Measurements from ENCODE around the gene XIRP2.

Gene XIRP2

GRCh38 chr2:167183931-167184330 is 295.7 kb downstream of the XIRP2 start:
- no peak for DNase-seq (ENCODE audit: low read depth)
- H3K4me3 ChIP-seq (ENCODE audit: low read depth, low read length) = no peak overlapping the region
- TF ChIP-seq, protein P1, sequence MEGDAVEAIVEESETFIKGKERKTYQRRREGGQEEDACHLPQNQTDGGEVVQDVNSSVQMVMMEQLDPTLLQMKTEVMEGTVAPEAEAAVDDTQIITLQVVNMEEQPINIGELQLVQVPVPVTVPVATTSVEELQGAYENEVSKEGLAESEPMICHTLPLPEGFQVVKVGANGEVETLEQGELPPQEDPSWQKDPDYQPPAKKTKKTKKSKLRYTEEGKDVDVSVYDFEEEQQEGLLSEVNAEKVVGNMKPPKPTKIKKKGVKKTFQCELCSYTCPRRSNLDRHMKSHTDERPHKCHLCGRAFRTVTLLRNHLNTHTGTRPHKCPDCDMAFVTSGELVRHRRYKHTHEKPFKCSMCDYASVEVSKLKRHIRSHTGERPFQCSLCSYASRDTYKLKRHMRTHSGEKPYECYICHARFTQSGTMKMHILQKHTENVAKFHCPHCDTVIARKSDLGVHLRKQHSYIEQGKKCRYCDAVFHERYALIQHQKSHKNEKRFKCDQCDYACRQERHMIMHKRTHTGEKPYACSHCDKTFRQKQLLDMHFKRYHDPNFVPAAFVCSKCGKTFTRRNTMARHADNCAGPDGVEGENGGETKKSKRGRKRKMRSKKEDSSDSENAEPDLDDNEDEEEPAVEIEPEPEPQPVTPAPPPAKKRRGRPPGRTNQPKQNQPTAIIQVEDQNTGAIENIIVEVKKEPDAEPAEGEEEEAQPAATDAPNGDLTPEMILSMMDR (IDR thresholded peaks at IDR 0.05; ENCODE audit: control insufficient read depth, extremely low read depth, insufficient read depth) = no peak

- H3K4me3 ChIP-seq (ENCODE audit: low read depth, low read length) = no peak overlapping the region
- TF ChIP-seq, protein P1 (IDR thresholded peaks at IDR 0.05; ENCODE audit: control insufficient read depth, extremely low read depth, insufficient read depth) = no peak
- DNase-seq (ENCODE audit: low read depth) = no peak
Measured at GRCh38 chr2:167186465-167186864, 298.2 kb downstream of the XIRP2 start.

GRCh38 chr2:167187049-167187727 is 298.9 kb downstream of the XIRP2 start:
- H3K4me3 ChIP-seq (ENCODE audit: low read depth, low read length) = no peak overlapping the region
- DNase-seq (ENCODE audit: low read depth) = no peak
- TF ChIP-seq, protein P1 (IDR thresholded peaks at IDR 0.05; ENCODE audit: control insufficient read depth, extremely low read depth, insufficient read depth) = no peak

- TF ChIP-seq, protein P1 (IDR thresholded peaks at IDR 0.05; ENCODE audit: control insufficient read depth, extremely low read depth, insufficient read depth) = no peak
- no peak overlapping the region for H3K4me3 ChIP-seq (ENCODE audit: low read depth, low read length)
- DNase-seq (ENCODE audit: low read depth) = peak; percentile 34
Measured at GRCh38 chr2:167187978-167188967, 300.0 kb downstream of the XIRP2 start.

- TF ChIP-seq, protein P1 (IDR thresholded peaks at IDR 0.05; ENCODE audit: control insufficient read depth, extremely low read depth, insufficient read depth) = no peak
- DNase-seq (ENCODE audit: low read depth) = no peak
- H3K4me3 ChIP-seq (ENCODE audit: low read depth, low read length) = no peak overlapping the region
Measured at GRCh38 chr2:167190053-167190452, 301.8 kb downstream of the XIRP2 start.

- TF ChIP-seq, protein P1 (IDR thresholded peaks at IDR 0.05; ENCODE audit: control insufficient read depth, extremely low read depth, insufficient read depth) = no peak
- H3K4me3 ChIP-seq (ENCODE audit: low read depth, low read length) = no peak overlapping the region
- no peak for DNase-seq (ENCODE audit: low read depth)
Measured at GRCh38 chr2:167191588-167191987, 303.3 kb downstream of the XIRP2 start.

Measured in LNCaP clone FGC (cell line).